ENCODE data around the gene STX4.

STX4 gene

GRCh38 chr16:31000671-31001382 lies 32.5 kb upstream of the STX4 start:
- no peak for DNase-seq (ENCODE audit: low read depth)
- TF ChIP-seq CTCF (IDR thresholded peaks at IDR 0.05; ENCODE audit: insufficient read depth, low read depth, low read length, missing control alignments), result no peak
- H3K4me3 ChIP-seq (ENCODE audit: low read depth, low read length), result no peak overlapping the region

DNA sequence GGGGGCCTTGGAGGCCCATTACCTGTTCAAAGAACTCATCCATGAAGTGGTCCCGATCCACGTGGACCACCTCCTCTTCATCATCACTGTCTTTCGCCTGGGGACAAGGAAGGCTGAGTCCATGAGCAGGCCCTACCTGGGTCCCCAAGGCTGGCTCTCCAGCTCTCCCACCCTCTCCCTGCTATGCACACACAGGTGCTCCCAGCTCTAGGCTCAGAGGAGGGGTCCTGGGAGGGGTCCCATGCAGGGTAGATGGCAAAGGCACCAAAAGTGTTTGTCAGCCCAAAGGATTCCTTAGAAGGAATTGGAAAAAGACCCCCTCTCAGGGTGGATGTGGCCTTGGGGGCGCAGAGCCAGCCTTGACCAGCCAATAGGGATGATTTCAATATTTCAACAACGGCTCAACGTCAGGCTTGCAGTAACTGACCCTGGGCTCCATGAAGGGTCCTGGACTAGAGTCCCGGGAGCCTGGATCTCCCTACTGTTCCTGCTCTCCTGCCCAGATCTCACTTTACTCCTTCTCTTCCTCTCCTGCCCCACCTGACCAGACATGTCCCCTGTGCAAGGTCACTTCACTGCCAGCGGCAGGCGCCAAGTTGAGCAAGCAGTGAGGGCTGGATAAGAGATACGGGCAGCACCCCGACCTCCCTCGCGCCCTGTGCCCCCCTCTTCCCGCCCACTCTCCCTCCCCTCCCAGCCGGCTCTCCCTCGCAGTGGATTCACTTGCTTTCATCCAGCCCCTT lies 31.7 kb upstream of the STX4 start:
- H3K4me3 ChIP-seq (ENCODE audit: low read depth, low read length), result no peak overlapping the region
- DNase-seq (ENCODE audit: low read depth), result no peak
- no peak for TF ChIP-seq CTCF (IDR thresholded peaks at IDR 0.05; ENCODE audit: insufficient read depth, low read depth, low read length, missing control alignments)

GRCh38 chr16:31002250-31002700 lies 31.1 kb upstream of the STX4 start:
- no peak overlapping the region for H3K4me3 ChIP-seq (ENCODE audit: low read depth, low read length)
- DNase-seq (ENCODE audit: low read depth), result no peak
- TF ChIP-seq CTCF (IDR thresholded peaks at IDR 0.05; ENCODE audit: insufficient read depth, low read depth, low read length, missing control alignments), result no peak

- no peak for TF ChIP-seq CTCF (IDR thresholded peaks at IDR 0.05; ENCODE audit: insufficient read depth, low read depth, low read length, missing control alignments)
- no peak for DNase-seq (ENCODE audit: low read depth)
- H3K4me3 ChIP-seq (ENCODE audit: low read depth, low read length), result no peak overlapping the region
Observed at GRCh38 chr16:31002862-31003341, 30.5 kb upstream of the STX4 start.

- H3K4me3 ChIP-seq (ENCODE audit: low read depth, low read length), result no peak overlapping the region
- no peak for DNase-seq (ENCODE audit: low read depth)
- TF ChIP-seq CTCF (IDR thresholded peaks at IDR 0.05; ENCODE audit: insufficient read depth, low read depth, low read length, missing control alignments), result no peak
Observed at GRCh38 chr16:31003744-31004143, 29.6 kb upstream of the STX4 start.

- DNase-seq (ENCODE audit: low read depth), result no peak
- H3K4me3 ChIP-seq (ENCODE audit: low read depth, low read length), result no peak overlapping the region
- TF ChIP-seq CTCF (IDR thresholded peaks at IDR 0.05; ENCODE audit: insufficient read depth, low read depth, low read length, missing control alignments), result no peak
Observed at GRCh38 chr16:31004658-31005057, 28.7 kb upstream of the STX4 start.

All from GM12865 (cell line).